GM19238 (cell line): ENCODE data around the gene SCRN2.

Experiments used
- DNase-seq: peaks from one replicate; pipeline ENCODE4 v3.0.0; 2011; ENCODE audit warnings: low spot score; ENCODE audit not compliant: insufficient read length

SCRN2 gene

DNA sequence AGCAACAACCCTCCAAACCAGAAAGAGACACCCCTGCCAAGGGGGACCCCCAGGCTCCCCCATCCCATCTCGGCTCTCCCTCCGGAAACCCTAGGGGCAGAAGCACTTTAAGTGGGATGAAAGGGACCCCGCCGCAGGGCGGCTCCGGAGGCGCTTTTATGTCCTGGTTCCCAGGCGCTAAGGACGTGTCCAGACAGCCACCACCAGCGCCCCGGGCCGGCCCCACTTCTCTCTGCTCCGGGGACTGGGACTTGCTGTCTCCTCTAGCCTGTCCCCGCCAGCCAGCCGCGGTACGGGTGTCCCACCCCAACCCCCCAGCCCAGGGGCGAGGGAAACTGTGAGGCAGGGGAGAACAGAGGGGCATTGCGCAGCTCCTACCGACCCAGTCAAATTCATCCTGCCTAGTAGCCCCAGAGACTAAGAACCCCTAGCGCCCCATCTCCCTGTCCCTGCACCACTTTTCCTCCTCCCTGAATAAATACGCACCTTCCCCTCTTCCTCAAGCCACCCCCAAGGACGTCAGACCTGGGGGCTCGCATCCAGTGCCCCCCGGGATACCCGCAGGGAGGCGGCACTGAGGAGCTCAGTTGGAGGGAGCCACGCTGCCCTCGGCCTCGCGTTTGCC, 5.8 kb upstream of the SCRN2 start:
- no peak for DNase-seq

DNA sequence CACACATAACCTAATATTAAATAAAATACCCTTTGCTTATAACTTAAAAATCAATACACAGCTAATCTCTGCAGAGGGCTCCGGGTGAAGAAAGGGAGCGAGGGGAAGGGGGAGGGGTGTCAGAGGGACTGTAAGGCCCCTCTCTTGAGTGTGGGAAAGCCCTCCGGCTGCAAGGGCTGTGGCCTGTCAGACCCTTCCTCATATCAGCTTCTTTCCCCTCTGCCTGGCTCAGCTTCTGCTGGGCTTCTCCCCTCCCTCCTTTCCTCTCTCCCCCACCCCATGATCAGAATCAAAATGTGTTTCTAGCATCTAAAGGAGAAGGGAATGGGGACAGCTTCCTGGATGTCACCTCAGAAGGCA, 4.6 kb upstream of the SCRN2 start:
- no peak for DNase-seq

DNA sequence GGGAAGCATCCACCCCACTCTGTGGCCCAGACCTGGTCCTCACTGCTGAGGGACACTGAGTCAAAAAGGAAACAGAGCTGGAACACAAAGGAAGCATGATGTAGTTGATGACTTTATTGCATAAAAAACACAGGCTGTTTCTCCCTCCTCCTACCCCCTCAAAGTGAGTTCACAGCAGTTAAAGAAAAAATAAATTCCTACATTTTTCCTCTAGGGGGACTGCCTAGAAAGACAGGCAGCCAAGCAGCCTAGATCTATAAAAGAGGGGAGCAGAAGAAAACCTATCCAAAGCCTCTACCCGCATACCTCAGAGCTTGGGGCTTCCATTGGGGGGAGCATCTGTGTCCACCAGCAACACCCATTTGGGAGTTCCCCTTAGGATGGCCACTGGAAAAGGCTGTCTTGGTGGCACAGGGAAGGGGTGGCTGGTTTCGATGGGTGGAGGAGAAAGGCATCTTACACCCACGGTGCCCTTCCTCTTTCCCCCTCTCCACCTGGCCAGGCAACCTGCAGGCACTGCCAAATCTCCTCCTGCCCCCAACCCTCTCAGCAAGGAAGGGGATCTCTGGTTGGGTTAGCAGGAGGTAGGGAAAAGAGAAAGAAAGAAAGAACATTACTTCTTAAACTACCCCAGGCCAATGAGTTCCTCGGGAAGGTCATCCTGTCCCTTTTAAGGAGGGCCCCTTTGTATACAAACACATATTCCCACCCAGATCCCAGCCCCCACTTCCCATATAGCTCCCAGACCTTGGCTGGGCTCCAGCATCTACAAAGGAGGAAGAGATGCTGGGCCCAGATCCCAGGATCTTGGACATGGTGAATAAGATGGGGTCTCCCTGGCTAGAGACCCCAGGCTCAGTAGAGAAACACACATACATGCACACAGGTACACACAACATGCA, 4.0 kb upstream of the SCRN2 start:
- no peak for DNase-seq

DNA sequence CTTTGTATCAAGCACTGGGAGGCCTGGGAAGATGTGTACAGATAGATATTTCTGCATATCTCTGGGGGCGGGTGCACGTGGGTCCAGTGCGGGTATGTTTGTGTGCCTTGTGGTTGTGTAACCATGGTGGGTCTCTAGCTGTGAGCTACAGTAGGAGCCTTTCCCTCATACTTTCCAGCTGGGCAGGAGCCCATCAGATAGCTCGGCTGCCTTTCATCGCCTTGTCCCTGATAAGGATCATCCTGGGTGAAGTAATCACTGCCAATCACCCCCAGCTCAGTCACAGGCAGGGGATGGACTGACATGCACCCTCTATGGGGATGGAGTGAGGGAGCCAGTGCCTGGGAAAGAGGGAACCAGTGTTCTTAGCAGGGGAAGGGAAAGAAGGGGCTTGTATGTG, 3.2 kb upstream of the SCRN2 start:
- no peak for DNase-seq

DNA sequence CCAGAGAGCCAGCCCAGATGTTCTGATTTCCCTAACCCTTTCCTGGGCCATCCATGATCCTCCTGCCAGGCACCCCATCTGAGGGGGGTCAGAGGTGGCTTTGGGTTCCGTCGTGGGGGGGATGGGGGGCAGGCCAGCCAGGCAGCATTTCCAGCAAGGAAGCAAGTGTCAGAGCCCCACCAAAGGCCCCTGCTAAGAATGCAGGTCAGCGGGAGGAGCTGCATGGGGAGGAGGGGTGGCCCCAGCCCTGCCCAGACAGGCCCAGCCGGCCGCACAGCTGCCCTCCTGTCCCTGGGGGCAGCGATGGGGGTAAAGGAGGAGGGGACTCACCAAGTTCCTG, 2.3 kb upstream of the SCRN2 start:
- no peak for DNase-seq

DNA sequence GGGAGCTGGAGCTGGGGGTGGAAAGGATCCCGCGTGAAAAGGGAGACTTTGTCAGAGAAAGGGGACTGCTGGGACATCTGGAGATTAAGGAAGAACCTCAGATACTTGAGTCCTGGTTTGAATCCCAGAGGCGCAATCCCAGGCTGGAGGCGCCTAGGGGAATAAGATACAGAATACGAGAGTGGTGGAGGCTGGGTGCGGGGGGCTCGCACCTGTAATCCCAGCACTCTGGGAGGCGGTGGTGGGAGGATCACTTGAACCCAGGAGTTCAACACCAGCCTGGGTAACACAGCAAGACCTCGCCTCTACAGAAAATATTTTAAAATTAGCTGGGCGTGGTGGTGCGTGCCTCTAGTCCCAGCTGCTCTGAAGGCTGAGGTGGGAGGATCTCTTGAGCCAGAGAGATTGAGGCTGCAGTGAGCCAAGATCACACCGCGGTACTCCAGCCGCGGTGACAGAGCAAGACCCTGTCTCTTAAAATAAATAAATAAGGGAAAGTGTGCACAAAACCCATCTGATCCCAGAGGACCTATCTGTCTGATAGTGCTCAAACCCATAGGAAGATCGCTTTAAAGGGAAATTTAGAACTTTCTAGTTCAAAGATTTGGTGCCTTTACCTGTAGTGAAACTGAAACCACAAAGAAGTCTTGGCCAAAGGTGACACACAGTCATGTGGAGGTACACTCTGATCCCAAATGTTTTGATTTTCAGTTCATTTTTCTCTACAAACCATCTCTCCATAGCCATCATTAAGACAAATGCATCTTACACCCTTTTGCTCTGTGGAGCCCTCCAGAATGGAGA, 617 bp upstream of the SCRN2 start:
- no peak for DNase-seq

DNA sequence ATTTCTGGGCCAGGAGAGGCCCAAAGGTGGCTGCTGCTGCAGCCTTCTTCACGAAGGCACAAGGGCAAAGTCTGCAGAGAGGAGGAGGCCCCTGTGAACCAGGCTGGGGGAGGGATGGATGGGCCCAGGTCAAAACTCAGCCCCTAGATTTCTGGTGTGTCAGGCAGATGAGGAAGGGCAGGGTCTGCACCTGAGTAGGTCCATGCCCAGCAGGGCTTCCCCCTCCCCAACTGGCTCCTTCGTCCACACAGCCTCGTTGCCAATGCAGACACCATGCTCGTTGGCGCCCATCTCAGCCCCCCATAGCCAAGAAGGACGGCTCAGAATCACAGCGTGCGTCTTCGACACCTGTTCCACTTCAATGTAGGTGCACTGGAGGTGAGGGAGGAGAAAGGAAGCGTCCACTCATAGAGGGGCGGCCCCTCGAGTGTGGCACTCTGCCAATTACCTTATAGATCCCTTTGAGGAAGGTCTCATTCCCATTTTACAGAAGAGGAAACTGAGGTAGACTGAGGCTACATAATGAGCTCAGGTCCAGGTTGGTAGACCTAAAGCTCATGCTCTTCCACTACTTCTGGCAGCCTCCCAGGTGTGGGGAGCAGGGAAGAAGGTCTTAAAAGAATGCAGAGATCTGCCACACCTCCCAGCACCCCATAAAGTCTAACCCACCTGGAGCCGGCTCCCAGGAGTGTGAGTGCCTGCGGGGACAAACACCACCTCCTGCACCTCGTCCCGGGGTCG, 902 bp downstream of the SCRN2 start:
- no peak for DNase-seq

DNA sequence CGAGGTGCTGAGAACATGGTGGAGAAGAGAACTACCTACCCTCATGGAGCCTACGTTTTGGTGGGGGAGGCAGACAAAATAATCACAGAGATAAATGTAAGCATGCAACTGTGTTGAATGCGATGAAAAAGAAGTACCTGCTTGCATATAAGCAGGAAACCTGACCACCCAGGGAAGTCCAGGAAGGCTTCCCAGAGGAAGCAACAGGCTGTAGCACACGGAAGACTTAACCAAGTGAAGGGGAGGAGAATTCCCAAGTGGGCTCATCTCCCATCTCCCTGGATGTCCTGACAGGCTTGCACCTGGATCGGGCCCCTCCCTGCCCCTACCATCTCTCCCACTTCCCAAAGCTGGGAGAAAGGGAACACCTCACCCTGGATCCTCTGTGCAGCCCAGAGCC, 2.0 kb downstream of the SCRN2 start:
- no peak for DNase-seq

DNA sequence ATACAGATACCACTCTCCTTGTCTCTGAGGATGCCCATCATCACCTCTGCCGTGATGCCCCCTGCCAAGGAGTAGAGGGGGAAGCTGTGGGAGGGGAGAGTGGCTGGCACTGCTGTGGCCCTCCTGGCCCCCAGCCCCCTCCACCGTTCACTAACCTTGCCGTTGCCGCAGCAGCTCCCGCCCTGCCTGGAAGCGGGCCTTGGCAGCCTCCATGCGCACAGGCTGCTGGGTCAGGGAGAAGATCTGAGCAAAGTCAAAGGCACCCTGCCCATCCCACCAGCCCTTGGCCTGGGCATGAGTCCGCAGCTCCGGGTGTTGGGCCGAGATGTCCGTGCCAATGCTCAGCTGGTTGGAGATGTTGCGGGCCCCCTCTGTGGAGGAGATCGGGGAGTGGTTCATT, 2.4 kb downstream of the SCRN2 start:
- DNase-seq = no peak

DNA sequence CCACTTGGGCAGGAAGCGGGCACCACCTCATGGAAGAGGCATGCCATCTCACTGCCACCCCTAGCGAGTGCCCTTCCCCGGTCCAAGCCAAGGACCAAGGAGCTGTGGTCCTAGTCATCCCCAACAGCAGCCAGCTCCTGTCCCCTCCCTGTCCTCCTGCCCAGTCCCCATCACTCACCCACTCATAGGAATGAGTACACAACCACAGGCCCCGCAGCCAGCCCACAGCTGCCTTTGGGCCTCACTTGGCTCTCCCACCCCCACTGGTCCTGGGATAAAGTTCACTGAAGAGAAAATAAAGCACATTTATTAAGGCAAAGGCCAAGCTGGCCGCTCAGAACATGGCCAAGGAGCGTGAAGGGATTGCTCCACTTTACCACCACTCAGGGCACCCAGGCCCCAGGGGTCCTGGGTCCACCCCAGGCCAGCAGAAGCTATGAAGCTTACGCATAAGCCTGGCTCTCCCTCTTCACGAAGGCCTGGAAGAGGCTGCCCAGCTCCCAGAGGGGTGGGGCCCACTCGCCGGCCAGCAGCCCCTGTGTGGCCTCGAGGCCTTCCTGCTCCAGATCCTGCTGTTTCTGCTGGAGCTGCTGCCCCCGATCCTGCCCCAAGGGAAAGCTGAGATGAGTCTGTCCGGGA, 3.6 kb downstream of the SCRN2 start:
- DNase-seq = no peak

DNA sequence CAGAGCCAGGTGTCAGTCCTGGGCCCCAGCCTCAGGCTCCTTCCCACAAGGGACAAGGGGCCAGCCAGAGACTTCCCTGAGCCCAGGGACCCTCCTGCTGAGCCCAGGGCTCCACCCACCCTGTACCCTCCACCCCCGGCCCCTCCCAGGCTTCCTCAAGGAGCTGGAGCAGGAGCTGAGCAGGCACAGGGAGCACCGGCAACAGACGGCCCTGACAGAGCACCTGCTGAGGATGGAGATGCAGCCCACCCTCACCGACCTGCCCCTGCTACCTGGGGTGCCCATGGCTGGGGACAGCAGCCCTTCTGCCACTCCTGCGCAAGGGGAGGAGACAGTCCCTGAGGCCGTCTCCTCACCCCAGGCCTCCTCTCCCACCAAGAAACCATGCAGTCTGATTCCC, 4.5 kb downstream of the SCRN2 start:
- no peak for DNase-seq

DNA sequence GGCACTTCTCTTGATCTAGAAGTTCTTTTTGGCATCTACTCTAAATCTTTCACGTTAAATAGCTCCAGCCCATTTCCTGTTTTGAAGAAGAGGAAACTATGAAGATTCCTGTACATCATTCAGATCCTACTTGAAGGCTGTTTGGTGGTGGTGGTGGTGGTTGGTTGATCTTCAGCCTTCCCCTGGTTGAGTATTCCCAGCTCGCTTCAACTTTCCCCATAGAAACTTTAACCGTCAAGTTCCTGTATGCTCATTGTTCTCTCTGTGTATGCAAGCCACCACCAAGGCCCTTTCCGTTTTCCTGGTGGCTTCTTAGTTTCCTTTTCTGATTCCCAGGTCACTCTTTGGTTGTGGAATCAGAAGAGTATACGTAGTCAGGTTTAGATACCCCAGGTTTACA, 6.3 kb downstream of the SCRN2 start:
- DNase-seq = no peak

DNA sequence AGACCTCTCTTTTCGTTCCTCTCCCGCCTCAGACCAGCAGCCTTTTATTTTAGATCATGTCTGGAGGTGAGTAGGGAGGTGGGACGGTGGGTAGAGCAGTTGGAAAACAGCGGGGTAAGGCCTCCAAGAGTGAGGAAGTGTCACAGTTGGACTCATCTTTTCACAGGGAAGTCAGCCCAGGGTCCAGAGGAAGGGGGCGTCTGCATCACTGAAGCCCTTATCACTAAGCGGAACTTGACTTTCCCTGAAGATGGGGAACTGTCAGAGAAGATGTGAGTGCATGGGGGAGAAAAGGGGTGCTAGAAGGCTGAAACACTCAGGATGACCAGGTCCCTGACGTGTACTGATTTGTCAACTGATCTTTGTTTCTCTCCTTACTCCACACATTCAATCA, 9.1 kb downstream of the SCRN2 start:
- DNase-seq = no peak

DNA sequence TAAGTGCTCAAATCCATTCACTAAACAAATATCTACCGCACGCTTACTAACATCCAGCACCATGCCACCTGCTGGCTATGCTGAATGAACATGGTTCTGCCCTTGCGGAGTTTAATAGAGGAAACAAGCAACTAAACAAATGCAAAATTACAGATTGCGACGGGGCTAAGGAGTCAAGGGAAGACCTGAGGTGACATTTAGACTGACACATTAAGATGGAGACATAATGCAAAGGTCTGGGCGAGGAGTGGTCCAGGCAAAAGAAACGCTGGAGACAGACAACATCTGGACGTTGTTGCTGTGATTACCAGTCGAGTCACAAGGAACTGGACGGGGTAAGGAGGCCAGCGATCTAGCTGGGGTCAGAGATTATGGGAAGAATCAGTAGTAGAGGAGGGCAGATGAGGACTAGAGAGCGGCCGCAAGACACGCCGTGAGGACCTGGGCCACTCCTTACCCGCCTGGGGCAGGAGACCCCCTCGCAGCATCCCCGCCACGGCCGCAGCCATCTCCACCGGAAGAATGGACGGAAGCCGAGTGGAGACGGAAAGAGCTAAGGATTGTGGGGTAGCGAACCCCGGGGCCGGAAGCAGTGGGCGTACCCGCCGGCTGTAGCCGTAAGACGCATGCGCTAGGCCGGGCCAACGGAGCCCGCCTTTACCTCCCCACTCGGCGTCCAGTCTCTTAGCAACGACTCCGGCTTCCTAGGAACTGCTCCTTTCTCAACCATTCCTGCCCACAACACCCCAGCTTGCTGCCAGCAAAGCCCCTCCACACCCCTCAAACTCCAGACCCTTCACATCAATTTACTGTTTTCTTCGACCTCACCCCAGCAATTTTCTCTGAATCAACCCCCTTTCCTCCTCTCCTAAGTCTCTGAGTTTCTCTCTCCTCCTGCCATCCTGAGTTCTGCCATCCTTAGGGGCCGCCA, 9.8 kb downstream of the SCRN2 start, which contains the start of the genes LRRC46 and MRPL10:
LRRC46 (plus strand) TSS at position 668 of the 931 bp plus-strand sequence. CDS start 320 bp downstream, outside the sequence.
MRPL10 (minus strand) TSS at position 539 of the 931 bp plus-strand sequence; CDS start at position 509, 30 bp downstream.
- DNase-seq = peak; percentile 98

DNA sequence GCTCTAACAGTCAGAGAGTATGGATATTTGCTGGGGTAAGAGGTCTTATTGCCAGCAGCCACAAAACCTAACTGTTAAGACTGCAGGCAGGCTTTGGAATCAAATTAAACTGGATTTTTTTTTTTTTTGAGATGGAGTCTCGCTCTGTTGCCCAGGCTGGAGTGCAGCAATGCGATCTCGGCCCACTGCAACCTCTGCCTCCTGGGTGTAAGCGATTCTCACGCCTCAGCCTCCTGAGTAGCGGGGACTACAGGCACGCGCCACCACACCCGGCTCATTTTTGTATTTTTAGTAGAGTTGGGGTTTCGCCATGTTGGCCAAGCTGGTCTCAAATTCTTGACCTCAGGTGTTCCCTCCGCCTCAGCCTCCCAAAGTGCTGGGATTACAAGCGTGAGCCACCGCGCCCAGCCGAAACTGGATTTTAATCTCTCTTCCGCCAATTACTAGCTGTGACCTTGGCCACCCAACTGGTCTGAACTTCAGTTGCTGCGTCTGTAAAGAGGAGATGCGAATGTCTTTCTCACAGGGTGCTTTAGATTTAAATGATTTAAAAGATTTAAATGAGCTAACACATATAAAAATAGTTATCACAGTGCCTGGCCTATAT, 10.6 kb downstream of the SCRN2 start:
- no peak for DNase-seq

DNA sequence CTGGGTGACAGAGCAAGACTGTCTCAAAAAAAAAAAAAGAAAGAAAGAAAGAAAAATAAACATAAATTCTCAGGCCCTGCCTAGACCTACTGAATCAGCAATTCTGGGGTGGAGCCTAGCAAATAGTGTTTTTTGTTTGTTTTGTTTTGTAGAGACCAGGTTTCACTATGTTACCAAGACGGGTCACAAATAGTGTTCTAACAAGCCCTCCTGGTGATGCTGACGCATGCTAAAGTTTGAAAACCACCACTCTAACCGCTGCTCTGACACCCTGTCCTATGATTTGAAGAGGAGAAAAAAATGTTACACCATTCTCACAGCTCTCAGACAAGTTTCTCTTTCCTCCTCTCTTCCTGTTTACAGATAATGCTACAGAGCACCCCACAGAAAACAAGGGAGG, 11.2 kb downstream of the SCRN2 start:
- no peak for DNase-seq

DNA sequence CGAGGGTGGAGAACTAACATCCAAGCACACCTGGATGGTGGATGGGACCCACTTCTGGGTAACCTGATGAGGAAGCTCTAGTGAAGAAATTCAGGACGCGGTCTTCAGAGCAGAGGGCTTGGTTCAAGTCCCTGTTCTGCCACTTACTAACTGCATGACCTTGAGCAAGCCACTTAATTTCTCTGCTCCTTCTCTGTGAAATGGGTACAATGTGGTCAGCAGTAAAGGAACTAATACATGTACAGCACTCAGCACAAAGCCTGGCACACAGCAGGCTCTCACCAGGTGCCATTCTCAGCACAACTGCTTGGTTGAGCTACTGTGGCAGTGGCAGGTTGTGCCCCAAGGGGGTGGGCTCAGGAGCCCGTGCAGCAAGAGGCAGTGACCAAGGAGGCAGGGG, 17.6 kb downstream of the SCRN2 start:
- DNase-seq = no peak

DNA sequence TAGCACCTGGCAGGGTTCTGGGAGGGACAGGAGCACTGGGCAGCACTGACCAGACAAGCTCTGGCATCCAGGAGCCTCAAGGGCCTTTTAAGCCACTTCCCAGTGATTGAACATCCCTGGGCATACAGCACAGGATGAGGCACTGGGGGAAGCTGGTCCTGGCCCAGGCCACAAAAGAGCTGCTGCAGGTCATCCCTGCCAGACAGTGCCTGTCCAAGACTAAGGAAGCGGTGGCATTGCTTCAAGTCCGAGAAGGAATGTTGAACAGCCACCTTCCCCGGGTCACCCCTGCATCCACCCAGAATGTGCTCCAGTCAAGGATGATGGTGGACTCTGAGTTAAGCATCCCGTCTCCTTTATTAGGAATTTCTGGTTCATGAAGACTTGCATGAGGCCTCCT, 18.3 kb downstream of the SCRN2 start:
- no peak for DNase-seq
